Measurements from ENCODE around the gene TTLL10.

TTLL10 gene

DNA sequence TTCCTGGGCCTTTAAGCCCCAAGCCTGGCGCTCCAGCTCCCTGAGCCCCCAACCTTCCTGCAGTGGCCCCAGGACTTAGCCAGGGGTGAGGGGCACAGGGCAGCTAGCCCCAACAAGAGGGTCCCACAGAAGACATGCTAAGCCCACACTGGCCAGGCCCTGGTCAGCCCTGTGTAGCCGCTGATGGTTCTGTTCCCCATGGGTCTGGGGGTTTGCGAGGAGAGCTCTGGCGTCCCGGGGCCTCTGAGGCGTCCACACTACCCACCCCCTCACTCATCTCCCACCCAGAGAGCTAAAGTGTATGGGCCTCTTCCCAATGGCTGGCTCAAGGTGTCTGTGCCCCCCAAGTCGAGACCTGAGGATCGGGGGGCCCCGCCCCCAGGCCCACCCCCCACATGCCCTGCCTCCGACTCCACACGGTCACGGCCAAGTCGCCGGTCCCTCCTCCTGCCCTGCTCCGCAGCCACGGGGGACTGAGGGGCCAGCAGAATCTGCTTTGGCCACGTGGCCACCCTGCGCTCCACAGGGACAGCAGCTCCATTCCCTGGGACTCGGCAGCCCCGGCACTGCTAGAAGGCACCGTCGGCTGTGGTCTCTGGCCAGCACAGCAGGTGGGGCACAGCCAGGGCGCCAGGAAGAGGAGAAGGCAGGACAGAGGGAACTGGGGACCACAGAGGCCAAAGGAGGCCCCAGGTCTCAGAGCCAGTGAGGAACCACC, 24.9 kb downstream of the TTLL10 start:
- no peaks in the 10 kb centered on the region for H3K4me1 ChIP-seq (ENCODE audit: control insufficient read depth, insufficient read depth, low read length)
- H3K27me3 ChIP-seq (replicated peaks; ENCODE audit: control insufficient read depth, insufficient read depth, low read length): no peaks in the 10 kb centered on the region
- no peak overlapping the region for H3K9ac ChIP-seq (ENCODE audit: low read length)
- no peak for DNase-seq (ENCODE audit: low read depth)
- no peaks in the 10 kb centered on the region for H3K36me3 ChIP-seq (ENCODE audit: control insufficient read depth, insufficient read depth, low read length, severe bottlenecking)
- peaks cover 16% of the 10 kb centered on the region for H3K9me3 ChIP-seq (ENCODE audit: control insufficient read depth, low read length)
- no peak overlapping the region for H3K4me3 ChIP-seq (ENCODE audit: low read length)

GRCh38 chr1:1199141-1199960, 25.7 kb downstream of the TTLL10 start:
- H3K9ac ChIP-seq (ENCODE audit: low read length): no peak overlapping the region
- H3K4me1 ChIP-seq (ENCODE audit: control insufficient read depth, insufficient read depth, low read length): no peaks in the 10 kb centered on the region
- H3K4me3 ChIP-seq (ENCODE audit: low read length): no peak overlapping the region
- no peak for DNase-seq (ENCODE audit: low read depth)
- no peaks in the 10 kb centered on the region for H3K27me3 ChIP-seq (replicated peaks; ENCODE audit: control insufficient read depth, insufficient read depth, low read length)
- H3K36me3 ChIP-seq (ENCODE audit: control insufficient read depth, insufficient read depth, low read length, severe bottlenecking): no peaks in the 10 kb centered on the region
- H3K9me3 ChIP-seq (ENCODE audit: control insufficient read depth, low read length): peaks cover 8% of the 10 kb centered on the region

- Histone ChIP-seq H3K27me3 (replicated peaks; ENCODE audit: control insufficient read depth, insufficient read depth, low read length) (peaks cover 6% of the 10 kb centered on the region), H3K4me1 (ENCODE audit: control insufficient read depth, insufficient read depth, low read length) (no peaks in the 10 kb centered on the region), H3K36me3 (ENCODE audit: control insufficient read depth, insufficient read depth, low read length, severe bottlenecking) (no peaks in the 10 kb centered on the region), H3K9ac (ENCODE audit: low read length) (no peak overlapping the region), H3K4me3 (ENCODE audit: low read length) (no peak overlapping the region), H3K9me3 (ENCODE audit: control insufficient read depth, low read length) (no peaks in the 10 kb centered on the region)
- DNase-seq (ENCODE audit: low read depth): no peak
Measured at GRCh38 chr1:1199961-1200875, 26.5 kb downstream of the TTLL10 start.

DNA sequence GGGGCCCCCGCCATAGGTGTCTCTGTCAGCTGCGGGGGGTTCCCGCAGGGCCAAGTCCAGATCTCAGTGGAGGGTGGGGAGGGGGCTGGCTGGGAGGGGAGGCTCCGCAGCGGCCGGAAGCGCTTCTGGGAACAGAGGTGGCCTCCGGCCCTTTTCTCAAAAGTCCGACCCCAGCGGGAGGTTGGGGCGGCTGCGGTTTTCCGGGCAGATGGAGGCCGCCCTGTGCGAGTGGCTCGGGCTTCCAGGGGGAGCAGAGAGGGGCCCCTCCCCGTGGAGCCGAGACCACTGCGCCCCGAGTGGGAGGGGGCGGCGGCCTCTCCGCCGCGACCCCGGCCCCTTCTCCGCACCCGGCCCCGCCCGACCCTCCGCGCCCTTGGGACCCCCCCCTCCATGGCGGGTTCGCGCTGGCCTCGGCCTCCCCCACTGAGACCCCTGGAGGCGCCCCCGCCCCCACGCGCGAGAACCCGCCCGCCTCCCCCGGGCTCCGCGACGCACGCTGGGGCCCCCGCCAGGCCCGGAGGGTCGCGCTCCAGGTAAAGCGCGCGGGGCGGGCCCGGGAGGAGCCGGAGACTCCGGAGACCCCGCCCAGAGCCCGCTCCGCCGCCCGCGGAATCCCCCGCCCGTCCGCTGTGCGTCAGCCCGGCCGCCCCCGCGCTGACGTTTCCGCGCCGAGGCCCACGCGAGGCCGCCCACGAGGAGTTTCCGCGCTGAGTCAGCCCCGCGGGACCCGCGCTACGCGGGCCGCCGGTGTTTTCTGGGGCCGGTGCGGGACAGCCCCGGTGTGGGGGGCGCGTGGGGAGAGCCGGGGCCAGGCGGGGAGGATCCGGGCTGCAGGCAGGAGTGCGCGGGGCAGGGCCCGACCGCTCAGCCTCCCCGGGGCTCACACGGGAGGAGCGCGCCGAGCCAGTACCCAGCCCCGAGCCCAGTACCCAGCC, 27.5 kb downstream of the TTLL10 start:
- H3K9ac ChIP-seq (ENCODE audit: low read length): no peak overlapping the region
- peak; percentile 79 for DNase-seq (ENCODE audit: low read depth)
- H3K9me3 ChIP-seq (ENCODE audit: control insufficient read depth, low read length): no peaks in the 10 kb centered on the region
- H3K4me3 ChIP-seq (ENCODE audit: low read length): no peak overlapping the region
- no peaks in the 10 kb centered on the region for H3K4me1 ChIP-seq (ENCODE audit: control insufficient read depth, insufficient read depth, low read length)
- peaks cover 12% of the 10 kb centered on the region for H3K27me3 ChIP-seq (replicated peaks; ENCODE audit: control insufficient read depth, insufficient read depth, low read length)
- no peaks in the 10 kb centered on the region for H3K36me3 ChIP-seq (ENCODE audit: control insufficient read depth, insufficient read depth, low read length, severe bottlenecking)

DNA sequence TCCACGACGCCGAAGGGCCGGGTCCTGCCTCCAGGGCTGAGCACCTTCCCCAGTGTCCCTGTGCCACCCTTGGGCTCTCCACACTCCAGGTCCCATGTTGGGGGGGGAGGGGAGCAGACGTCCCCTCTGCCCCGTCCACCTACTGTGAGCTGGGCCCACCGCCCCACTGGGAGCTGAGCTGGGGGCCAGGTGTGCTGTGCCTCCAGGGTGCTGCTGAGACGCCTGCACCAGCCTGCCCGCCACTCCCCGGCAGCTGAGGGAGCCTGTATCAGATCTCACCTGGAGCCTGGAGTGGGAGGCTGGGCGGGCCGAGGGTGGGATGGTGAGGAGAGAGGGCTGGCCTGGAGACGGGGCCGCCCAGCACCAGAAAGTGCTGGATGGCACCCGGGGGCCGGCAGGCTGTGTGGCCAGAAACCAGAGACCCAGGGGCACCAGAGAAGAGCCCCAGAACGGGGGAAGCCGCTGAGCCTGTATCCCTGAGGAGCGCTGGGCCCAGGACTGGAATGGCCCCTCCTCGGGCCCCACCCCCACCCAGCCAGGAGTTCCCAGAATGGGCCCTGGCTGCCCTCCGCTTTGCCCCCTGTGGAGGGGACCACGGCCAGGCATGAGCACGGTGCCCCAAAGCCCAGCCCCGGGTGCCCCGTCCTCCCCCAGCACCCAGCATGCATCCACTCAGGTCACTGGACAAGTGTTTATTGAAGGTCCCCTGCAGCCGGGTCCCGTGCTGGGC, 29.3 kb downstream of the TTLL10 start:
- DNase-seq (ENCODE audit: low read depth): no peak
- H3K9ac ChIP-seq (ENCODE audit: low read length): no peak overlapping the region
- H3K4me1 ChIP-seq (ENCODE audit: control insufficient read depth, insufficient read depth, low read length): no peaks in the 10 kb centered on the region
- no peak overlapping the region for H3K4me3 ChIP-seq (ENCODE audit: low read length)
- peaks cover 20% of the 10 kb centered on the region for H3K27me3 ChIP-seq (replicated peaks; ENCODE audit: control insufficient read depth, insufficient read depth, low read length)
- no peaks in the 10 kb centered on the region for H3K9me3 ChIP-seq (ENCODE audit: control insufficient read depth, low read length)
- H3K36me3 ChIP-seq (ENCODE audit: control insufficient read depth, insufficient read depth, low read length, severe bottlenecking): no peaks in the 10 kb centered on the region

DNA sequence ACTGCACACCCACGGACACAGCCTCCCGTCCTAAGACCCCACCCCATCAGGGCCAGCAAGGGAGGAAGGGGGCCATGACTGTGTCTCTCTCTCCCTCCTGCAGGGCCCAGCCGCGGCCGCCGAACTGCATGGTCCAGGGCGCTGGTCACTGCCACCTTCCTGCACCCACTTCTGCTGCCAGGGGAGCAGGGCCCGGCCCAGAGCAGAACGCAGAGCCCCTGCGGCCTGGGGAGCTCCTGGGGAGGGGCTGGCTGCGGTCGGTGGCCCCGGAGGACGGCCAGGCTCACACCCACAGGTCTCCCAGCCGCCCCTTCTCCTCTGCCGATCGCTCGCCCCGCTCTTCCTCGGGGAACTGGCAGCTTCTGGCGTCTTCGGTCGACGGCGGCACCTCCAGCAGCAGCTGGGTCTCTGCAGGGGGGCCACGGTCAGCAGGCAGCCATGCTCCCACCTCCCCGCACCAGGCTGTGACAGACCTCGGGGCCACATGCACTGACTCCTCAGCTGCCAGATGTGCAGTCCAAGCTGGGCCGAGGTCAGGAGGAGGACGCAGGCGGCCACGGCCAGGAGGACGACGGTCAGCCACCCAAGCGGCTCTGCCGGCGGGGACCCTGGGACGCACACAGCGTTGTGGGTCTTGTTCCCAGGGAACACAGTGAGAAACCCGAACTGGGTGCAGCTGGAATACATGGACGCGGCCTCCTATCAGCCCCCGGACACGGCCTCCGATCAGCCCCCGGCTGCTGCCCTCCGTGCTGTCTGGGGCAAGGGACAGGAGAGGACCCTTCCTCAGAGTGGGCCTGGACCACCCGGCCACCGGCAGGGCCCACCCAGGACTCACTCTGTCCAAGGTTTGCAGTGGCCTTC, 30.1 kb downstream of the TTLL10 start:
- peaks cover 20% of the 10 kb centered on the region for H3K27me3 ChIP-seq (replicated peaks; ENCODE audit: control insufficient read depth, insufficient read depth, low read length)
- no peaks in the 10 kb centered on the region for H3K36me3 ChIP-seq (ENCODE audit: control insufficient read depth, insufficient read depth, low read length, severe bottlenecking)
- H3K9ac ChIP-seq (ENCODE audit: low read length): no peak overlapping the region
- peaks cover 5% of the 10 kb centered on the region for H3K4me1 ChIP-seq (ENCODE audit: control insufficient read depth, insufficient read depth, low read length)
- DNase-seq (ENCODE audit: low read depth): no peak
- no peaks in the 10 kb centered on the region for H3K9me3 ChIP-seq (ENCODE audit: control insufficient read depth, low read length)
- H3K4me3 ChIP-seq (ENCODE audit: low read length): no peak overlapping the region

DNA sequence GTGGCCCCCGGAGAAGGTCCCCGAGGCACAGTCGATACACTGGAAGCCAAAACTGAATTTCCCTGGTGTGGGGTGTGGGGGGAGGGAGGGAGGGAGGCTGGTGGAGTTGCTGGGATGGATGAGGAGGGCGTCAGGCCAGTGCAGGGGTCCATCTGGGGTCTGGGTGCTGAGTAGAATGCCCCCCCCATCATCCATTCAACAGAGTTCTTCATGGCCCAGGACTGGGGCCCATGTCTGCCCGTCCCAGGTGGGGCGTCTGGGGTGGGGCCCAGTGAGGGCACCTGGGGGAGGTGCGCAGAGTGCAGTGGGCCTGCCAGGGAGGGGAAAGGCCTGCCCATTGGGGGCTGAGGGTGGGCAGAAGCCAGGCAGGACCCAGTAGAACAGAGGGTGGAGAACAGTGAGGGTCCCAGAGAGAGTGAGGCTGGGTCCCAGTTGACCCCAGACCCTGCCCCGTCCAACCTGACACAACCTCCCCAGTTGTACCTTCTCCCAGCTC, 30.8 kb downstream of the TTLL10 start:
- H3K4me1 ChIP-seq (ENCODE audit: control insufficient read depth, insufficient read depth, low read length): peaks cover 5% of the 10 kb centered on the region
- DNase-seq (ENCODE audit: low read depth): no peak
- no peaks in the 10 kb centered on the region for H3K36me3 ChIP-seq (ENCODE audit: control insufficient read depth, insufficient read depth, low read length, severe bottlenecking)
- H3K27me3 ChIP-seq (replicated peaks; ENCODE audit: control insufficient read depth, insufficient read depth, low read length): peaks cover 20% of the 10 kb centered on the region
- no peaks in the 10 kb centered on the region for H3K9me3 ChIP-seq (ENCODE audit: control insufficient read depth, low read length)
- H3K4me3 ChIP-seq (ENCODE audit: low read length): no peak overlapping the region
- no peak overlapping the region for H3K9ac ChIP-seq (ENCODE audit: low read length)

DNA sequence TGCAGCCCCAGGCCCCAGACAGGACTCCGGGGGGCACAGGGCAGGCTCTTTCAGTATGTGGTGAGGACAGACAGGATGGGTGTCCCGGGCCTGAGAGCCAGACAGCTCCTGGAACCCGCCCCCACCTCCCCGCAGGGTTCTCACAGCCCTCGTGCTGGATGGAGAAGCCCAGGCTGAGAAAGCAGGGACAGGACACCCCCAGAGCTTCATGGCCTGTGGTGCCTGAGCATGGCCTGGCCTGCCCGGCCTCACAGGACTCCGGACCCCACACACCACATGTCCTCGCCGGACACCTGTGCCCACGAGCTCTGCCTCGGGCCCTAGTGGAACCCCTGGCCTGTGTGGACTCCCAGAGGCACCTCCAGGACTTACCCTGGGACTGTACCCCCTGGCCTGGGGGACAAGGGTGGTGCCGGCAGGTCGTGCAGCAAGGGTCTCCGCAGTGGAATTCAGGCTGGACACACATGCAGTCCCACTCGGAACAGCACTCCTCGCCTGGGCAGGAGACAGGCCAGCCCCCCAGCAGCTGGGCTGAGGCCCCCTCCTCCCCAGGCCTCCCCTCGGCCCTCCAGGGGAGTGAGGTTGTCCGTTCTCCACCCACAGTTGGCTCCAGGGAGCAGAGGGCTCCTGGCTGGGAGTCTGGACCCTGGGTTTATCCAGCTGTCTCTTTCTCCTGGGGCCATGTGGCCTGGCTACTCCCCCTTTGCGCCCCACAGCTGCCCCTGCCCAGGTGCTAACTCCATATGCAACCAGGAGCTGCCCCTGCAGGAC, 31.5 kb downstream of the TTLL10 start:
- no peak overlapping the region for H3K9ac ChIP-seq (ENCODE audit: low read length)
- no peak for DNase-seq (ENCODE audit: low read depth)
- H3K27me3 ChIP-seq (replicated peaks; ENCODE audit: control insufficient read depth, insufficient read depth, low read length): peaks cover 20% of the 10 kb centered on the region

More for the DNA sequence above, 31.5 kb downstream of the TTLL10 start:
- H3K4me1 ChIP-seq (ENCODE audit: control insufficient read depth, insufficient read depth, low read length): peaks cover 5% of the 10 kb centered on the region
- H3K4me3 ChIP-seq (ENCODE audit: low read length): no peak overlapping the region
- no peaks in the 10 kb centered on the region for H3K9me3 ChIP-seq (ENCODE audit: control insufficient read depth, low read length)
- H3K36me3 ChIP-seq (ENCODE audit: control insufficient read depth, insufficient read depth, low read length, severe bottlenecking): no peaks in the 10 kb centered on the region
